Body of pancreas (tissue), 4 donors: ENCODE data around the gene RALA. TPM values are rescaled to one million over a fixed set of nuclear protein-coding genes. Genes with fewer than 3 reads are reported as not detected.
A peak's percentile ranks its signal among the peaks of the same experiment; 100 is the strongest.

ENCODE experiments used
- ATAC-seq: fragments of 150-250 bp; one replicate; pipeline ENCODE4 v1.9.1; 2016
- DNase-seq, 4 donors: peaks; one replicate each; pipeline ENCODE4 v3.0.0-alpha.2; 2019
- H3K27ac ChIP-seq, 4 donors: fragments of 200-600 bp; sonication (generic); 1 replicate in 3 of 4; 2 replicates in 1 of 4; pipeline versions ENCODE4 v1.5.1 to v1.6.1; 2016 to 2019; ENCODE audit warnings: mild to moderate bottlenecking in 1 of 4, mixed read lengths in 1 of 4, moderate library complexity in 1 of 4
- H3K27me3 ChIP-seq, 2 donors: fragments of 200-600 bp; sonication (generic); one replicate each; pipeline ENCODE4 v1.6.0; 2016; ENCODE audit warnings: mild to moderate bottlenecking in 1 of 2
- H3K36me3 ChIP-seq, 2 donors: fragments of 200-600 bp; sonication (generic); replicated peaks in 1 of 2; 2 replicates each; pipeline ENCODE4 v1.5.1; 2016; ENCODE audit warnings: low read depth in 2 of 2; ENCODE audit not compliant: insufficient read depth in 1 of 2
- H3K4me1 ChIP-seq: fragments of 200-600 bp; sonication (generic); one replicate; pipeline ENCODE4 v1.6.0; 2016
- H3K4me3 ChIP-seq, 2 donors: fragments of 200-600 bp; sonication (generic); 1 replicate in 1 of 2; 2 replicates in 1 of 2; pipeline ENCODE4 v1.5.1; 2016 to 2019
- H3K9me3 ChIP-seq, 3 donors: fragments of 200-600 bp; sonication (generic); 1 replicate in 2 of 3; 2 replicates in 1 of 3; pipeline ENCODE4 v1.5.1; 2016
- CTCF ChIP-seq, 7 experiments: fragments of 450-650 bp in 4 of 7; fragments of 200-600 bp in 3 of 7; sonication (generic) in 3 of 7; IDR thresholded peaks; one replicate each; pipeline ENCODE4 v1.5.1; 2016 to 2019; ENCODE audit warnings: antibody characterized with exemption in 7 of 7
- POLR2A ChIP-seq, 3 donors: fragments of 450-650 bp; IDR thresholded peaks; one replicate each; pipeline ENCODE4 v1.6.1; 2016; ENCODE audit warnings: antibody characterized with exemption in 3 of 3, mild to moderate bottlenecking in 2 of 3
- WGBS, 2 donors: methylation state at CpG; one replicate each; pipeline ENCODE4 v1.1.5; 2017; 5-methylcytosine and 5-hydroxymethylcytosine counted together
- intact Hi-C: fragments of 100-400 bp; cut with DNase I; formaldehyde crosslinking; loops from one replicate; pipeline ENCODE4 v1.15.1; 2023
- total RNA-seq, 2 donors: library from RNA; depleted of rRNA; stranded (reverse); fragments of >200 nt; gene quantifications; one replicate each; pipeline ENCODE4 v1.1.0, GENCODE V29; 2016

Gene RALA
- total RNA-seq, 2 donors from 2014 or later, result 10.5 to 14.5 TPM

GRCh38 chr7:39606352-39606751 lies 17.0 kb upstream of the RALA start:
- DNase-seq (no peak), ATAC-seq (no peak)
- intact Hi-C loops, result no loop called here
- Histone ChIP-seq H3K4me3 (no peak overlapping the region), H3K27me3 (no peaks in the 10 kb centered on the region), H3K4me1 (peaks cover 5% of the 10 kb centered on the region), H3K9me3 (no peaks in the 10 kb centered on the region), H3K36me3 (no peaks in the 10 kb centered on the region), H3K27ac (no peak overlapping the region)
- TF ChIP-seq POLR2A (IDR thresholded peaks at IDR 0.05), result no peak
- TF ChIP-seq CTCF (IDR thresholded peaks at IDR 0.05), result no peak
- WGBS, 2 donors, result 78 to 84% methylated on average over 2 of the region's 2 CpGs

GRCh38 chr7:39606941-39607340 lies 16.4 kb upstream of the RALA start:
- ATAC-seq (no peak), DNase-seq (no peak)
- 92 to 93% methylated on average over 2 of the region's 2 CpGs for WGBS, 2 donors
- Histone ChIP-seq H3K27me3 (no peaks in the 10 kb centered on the region), H3K9me3 (no peaks in the 10 kb centered on the region), H3K36me3 (no peaks in the 10 kb centered on the region), H3K27ac (no peak overlapping the region), H3K4me1 (peaks cover 5% of the 10 kb centered on the region), H3K4me3 (no peak overlapping the region)
- intact Hi-C loops, result no loop called here
- no peak for TF ChIP-seq CTCF (IDR thresholded peaks at IDR 0.05)
- TF ChIP-seq POLR2A (IDR thresholded peaks at IDR 0.05), result no peak

GRCh38 chr7:39607865-39608264 lies 15.5 kb upstream of the RALA start:
- peak; percentile 50 for ATAC-seq

GRCh38 chr7:39608278-39608677 lies 15.1 kb upstream of the RALA start:
- H3K4me1 ChIP-seq, result peaks cover 5% of the 10 kb centered on the region
- ATAC-seq, result no peak
- intact Hi-C loops, result no loop called here
- 37 to 51% methylated on average over 3 of the region's 3 CpGs for WGBS, 2 donors
- no peak overlapping the region for H3K4me3 ChIP-seq
- H3K27ac ChIP-seq, result peak overlapping the region in 2 of 4 donors; percentile 43 to 52
- H3K36me3 ChIP-seq, result no peaks in the 10 kb centered on the region
- no peak for DNase-seq
- TF ChIP-seq POLR2A (IDR thresholded peaks at IDR 0.05) (no peak), CTCF (IDR thresholded peaks at IDR 0.05) (no peak)
- H3K9me3 ChIP-seq, result no peaks in the 10 kb centered on the region
- no peaks in the 10 kb centered on the region for H3K27me3 ChIP-seq

More at GRCh38 chr7:39607865-39608264, 15.5 kb upstream of the RALA start:
- Histone ChIP-seq H3K4me3 (no peak overlapping the region), H3K36me3 (no peaks in the 10 kb centered on the region), H3K27me3 (no peaks in the 10 kb centered on the region), H3K27ac (peak overlapping the region in 2 of 4 donors; percentile 43 to 52), H3K4me1 (peaks cover 5% of the 10 kb centered on the region), H3K9me3 (no peaks in the 10 kb centered on the region)
- WGBS, 2 donors, result 54 to 68% methylated on average over 2 of the region's 2 CpGs
- no peak for DNase-seq
- intact Hi-C loops, result no loop called here
- TF ChIP-seq POLR2A (IDR thresholded peaks at IDR 0.05) (no peak), CTCF (IDR thresholded peaks at IDR 0.05) (no peak)

- peak overlapping the region in 2 of 4 donors; percentile 43 to 52 for H3K27ac ChIP-seq
- no peak for DNase-seq
- no peaks in the 10 kb centered on the region for H3K9me3 ChIP-seq
- H3K4me1 ChIP-seq, result peaks cover 5% of the 10 kb centered on the region
- no peaks in the 10 kb centered on the region for H3K36me3 ChIP-seq
- intact Hi-C loops, result no loop called here
- peak; percentile 45 for ATAC-seq
- no peak for TF ChIP-seq CTCF (IDR thresholded peaks at IDR 0.05)
- no peaks in the 10 kb centered on the region for H3K27me3 ChIP-seq
- WGBS, 2 donors, result 27 to 34% methylated on average over 17 to 36 of the region's 36 CpGs
- H3K4me3 ChIP-seq, result no peak overlapping the region
Measured at GRCh38 chr7:39609113-39609934, 14.0 kb upstream of the RALA start.
